Measurements from ENCODE around the gene CCDC201.

DNA sequence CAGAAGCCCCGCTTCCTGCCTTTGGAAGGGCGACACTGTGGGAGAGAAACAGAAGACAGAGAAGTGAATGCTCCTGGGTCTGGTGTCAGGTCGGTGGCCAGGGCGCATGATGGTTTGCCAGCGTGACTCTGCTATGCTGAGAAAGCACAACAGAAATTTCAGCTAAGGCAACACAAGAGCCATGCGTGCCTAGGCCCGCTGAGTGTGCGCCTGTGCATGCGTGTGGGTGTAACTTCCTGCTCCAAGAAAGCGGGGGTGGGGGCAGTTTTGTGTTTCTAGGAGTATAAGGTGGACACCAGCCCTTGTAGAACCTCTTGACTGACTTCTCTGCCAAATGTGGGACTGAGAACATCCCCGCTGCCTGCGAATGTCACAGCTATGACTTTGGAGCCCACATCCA, 42.0 kb upstream of the CCDC201 start:
- TF ChIP-seq, protein P1, sequence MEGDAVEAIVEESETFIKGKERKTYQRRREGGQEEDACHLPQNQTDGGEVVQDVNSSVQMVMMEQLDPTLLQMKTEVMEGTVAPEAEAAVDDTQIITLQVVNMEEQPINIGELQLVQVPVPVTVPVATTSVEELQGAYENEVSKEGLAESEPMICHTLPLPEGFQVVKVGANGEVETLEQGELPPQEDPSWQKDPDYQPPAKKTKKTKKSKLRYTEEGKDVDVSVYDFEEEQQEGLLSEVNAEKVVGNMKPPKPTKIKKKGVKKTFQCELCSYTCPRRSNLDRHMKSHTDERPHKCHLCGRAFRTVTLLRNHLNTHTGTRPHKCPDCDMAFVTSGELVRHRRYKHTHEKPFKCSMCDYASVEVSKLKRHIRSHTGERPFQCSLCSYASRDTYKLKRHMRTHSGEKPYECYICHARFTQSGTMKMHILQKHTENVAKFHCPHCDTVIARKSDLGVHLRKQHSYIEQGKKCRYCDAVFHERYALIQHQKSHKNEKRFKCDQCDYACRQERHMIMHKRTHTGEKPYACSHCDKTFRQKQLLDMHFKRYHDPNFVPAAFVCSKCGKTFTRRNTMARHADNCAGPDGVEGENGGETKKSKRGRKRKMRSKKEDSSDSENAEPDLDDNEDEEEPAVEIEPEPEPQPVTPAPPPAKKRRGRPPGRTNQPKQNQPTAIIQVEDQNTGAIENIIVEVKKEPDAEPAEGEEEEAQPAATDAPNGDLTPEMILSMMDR (IDR thresholded peaks at IDR 0.05; ENCODE audit: insufficient read depth, low read depth, low read length), result no peak
- TF ChIP-seq EZH2 (IDR thresholded peaks at IDR 0.05; ENCODE audit: insufficient read depth, low read length), result no peak

Data from astrocyte (in vitro differentiated cells and primary cell).